Activated CD4-positive, alpha-beta T cell treated with anti-CD3 and anti-CD28 coated beads, Interleukin-2, amount 50 U/mL, for 1 hour (primary cell): Measurements from ENCODE around the gene ARHGAP23.

ENCODE experiments used
- DNase-seq: peaks from one replicate; pipeline ENCODE4 v3.0.0-alpha.2; 2020

The ARHGAP23 gene

GRCh38 chr17:38556239-38556638, 128.0 kb downstream of the ARHGAP23 start:
- DNase-seq: no peak

DNA sequence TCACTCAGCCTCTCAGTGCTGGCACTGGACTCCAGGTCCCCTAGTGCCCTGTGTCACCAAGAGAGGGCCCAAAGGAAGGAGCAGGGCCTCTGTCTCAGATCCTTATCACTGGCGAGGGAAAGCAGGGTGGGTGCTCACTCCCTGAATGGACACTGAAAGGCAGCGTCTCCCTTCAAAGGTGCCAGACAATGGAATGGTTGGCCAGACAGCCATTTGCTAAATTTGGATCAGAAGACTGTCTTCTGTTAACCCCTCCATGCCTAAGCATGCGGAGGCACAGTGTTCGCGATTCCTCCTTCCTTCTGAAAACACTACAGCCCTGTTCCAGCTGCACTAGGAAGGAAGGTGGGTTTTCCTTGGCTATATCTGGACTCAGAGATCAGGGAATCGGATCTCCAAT, 129.1 kb downstream of the ARHGAP23 start:
- no peak for DNase-seq

DNA sequence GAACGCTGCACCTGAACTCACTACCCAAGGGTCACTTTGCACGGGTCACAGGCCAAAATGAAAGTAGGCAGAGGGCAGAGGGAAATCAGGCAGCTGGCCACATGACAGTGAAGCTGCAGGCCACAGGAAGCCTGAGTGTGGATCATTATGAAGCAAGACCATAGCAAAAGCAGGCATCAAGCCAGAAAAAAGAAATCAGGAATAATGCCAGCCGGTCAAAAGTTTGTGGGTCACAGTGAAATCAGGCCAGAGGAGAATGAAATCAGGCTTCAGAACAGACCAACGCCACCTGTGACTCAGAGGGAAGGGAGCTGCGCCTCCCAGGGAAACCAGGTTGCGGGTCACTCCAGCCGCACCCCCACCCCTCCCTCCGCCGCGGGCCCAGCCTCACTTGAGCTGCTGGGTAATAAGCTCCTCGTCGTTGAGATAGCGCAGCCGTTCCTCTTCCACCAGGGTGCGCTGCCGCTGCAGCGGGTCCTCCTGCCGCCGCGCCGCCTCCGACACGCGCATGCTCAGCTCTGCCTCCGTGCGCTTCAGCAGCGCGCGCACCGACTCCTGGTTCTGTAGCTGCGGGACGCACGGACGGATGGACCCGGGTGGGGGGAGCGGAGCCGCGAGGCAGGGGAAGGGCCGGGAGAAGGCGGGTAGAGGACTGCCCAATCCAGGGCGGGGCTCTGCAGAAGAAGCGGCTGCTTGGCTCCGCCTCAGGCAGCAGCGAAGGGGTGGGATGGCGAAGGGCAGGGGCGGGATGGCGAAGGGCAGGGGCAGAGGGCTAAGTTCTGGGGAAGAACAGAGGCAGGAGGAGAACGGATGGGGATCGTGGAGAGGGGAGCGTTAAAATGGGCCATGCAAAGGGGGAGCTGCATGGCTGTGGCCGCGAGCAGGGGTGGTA, 129.8 kb downstream of the ARHGAP23 start:
- DNase-seq: peak; percentile 88

GRCh38 chr17:38558728-38559050, 130.4 kb downstream of the ARHGAP23 start:
- no peak for DNase-seq

- peak; percentile 88 for DNase-seq
These were observed 131.0 kb downstream of the ARHGAP23 start for GRCh38 chr17:38559051-38559879.

DNA sequence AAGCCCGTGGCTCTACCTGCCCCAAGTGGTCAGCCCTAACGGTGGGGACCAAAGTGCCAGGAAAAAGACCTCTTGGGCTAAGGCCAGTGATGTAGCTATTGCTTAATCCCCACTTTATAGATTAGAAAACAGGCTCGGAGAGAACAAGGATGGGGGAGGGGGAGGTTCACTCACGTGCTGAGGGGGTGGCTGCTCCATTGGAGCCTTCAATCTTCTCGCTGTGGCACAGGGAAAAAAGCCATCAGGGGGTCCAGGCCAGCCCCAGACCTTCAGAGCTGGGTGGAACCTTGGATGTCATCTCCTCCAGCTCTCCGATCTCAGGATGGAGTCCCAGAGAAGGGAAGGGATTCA, 131.6 kb downstream of the ARHGAP23 start:
- DNase-seq: no peak

GRCh38 chr17:38560503-38561318, 132.4 kb downstream of the ARHGAP23 start:
- DNase-seq: peak; percentile 26

DNA sequence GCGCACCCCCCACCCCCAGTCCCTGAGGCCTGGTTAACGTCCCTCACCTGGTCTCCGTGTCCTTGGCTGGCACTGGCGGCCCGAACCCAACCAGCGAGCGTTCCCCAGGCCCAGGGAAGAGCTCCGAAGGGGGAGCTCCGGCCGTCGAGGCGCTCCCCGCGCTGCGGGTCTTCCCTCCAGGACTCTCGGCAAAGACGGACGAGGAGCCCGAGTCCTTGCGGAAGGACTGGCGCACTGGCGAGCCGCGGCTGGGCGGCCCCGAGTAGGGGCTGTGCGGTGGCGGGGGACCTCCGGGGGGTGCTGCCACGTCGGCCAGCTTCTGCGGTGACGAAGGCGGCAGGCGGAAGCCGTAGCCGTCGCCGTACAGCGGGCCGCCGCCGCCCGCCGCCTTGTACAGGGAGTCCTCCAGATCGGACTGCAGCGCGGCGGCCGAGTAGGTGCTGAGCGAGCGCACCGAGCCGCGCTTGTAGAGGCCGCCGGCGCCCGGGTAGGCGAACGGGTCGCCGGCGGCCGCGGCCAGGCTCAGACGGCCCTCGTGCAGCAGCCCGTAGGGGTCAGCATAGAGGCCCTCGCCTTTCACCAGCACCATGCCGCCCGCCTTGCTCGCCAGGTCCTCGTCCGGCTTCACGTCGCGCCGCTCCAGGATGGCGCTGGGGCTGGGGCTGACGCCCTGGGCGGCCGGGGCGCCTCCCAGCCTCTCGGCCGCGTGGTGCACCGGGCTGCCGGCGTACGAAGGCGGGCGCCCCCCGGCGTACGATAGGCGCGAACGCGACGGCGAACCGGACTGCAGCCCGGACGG, 133.4 kb downstream of the ARHGAP23 start:
- no peak for DNase-seq
